Stimulated activated CD8-positive, alpha-beta memory T cell treated with anti-CD3 and anti-CD28 coated beads, Interleukin-2, amount 100 ng/mL, for 48 hours (primary cell): ENCODE data around the gene MCHR2.
"Not testable (repeated sequence)": the region's sequence is repeated elsewhere in the genome, so short reads cannot be mapped to it uniquely, and the experiment has no call there.

Experiments
- DNase-seq, 2 donors: peaks; one replicate each; pipeline ENCODE4 v3.0.0-alpha.2; 2020; ENCODE audit warnings: low read depth in 2 of 2

MCHR2 gene

GRCh38 chr6:99993533-99994251 is at the start of gene MCHR2:
Gene MCHR2 (minus strand): TSS chr6:99994223. CDS start chr6:99956147, 38,076 bp downstream.
- DNase-seq = no peak

GRCh38 chr6:100038546-100038945 is 44.5 kb upstream of the MCHR2 start:
- DNase-seq = not testable (repeated sequence)

- DNase-seq = no peak
These were observed 42.0 kb upstream of the MCHR2 start for GRCh38 chr6:100035873-100036653.

GRCh38 chr6:100023798-100024197 is 29.8 kb upstream of the MCHR2 start:
- DNase-seq = no peak

GRCh38 chr6:100022847-100023246 is 28.8 kb upstream of the MCHR2 start:
- no peak for DNase-seq

- DNase-seq = no peak
These were observed 14.8 kb upstream of the MCHR2 start for GRCh38 chr6:100008857-100009256.

GRCh38 chr6:100001915-100002388 is 7.9 kb upstream of the MCHR2 start:
- DNase-seq = no peak

- no peak for DNase-seq
These were observed 3.1 kb upstream of the MCHR2 start for GRCh38 chr6:99997141-99997540.

GRCh38 chr6:99995916-99996315 is 1.9 kb upstream of the MCHR2 start:
- DNase-seq = no peak

- no peak for DNase-seq
These were observed 884 bp downstream of the MCHR2 start for GRCh38 chr6:99993146-99993532.

- no peak for DNase-seq
These were observed 2.1 kb downstream of the MCHR2 start for GRCh38 chr6:99991955-99992354.

- no peak for DNase-seq
These were observed 13.3 kb downstream of the MCHR2 start for GRCh38 chr6:99980741-99981140.

GRCh38 chr6:99979953-99980352 is 14.1 kb downstream of the MCHR2 start:
- no peak for DNase-seq

GRCh38 chr6:99967052-99967451 is 27.0 kb downstream of the MCHR2 start:
- DNase-seq = no peak

- no peak for DNase-seq
These were observed 34.0 kb downstream of the MCHR2 start for GRCh38 chr6:99960027-99960426.

GRCh38 chr6:99951016-99951805 is 42.8 kb downstream of the MCHR2 start:
- no peak for DNase-seq

GRCh38 chr6:99946005-99946404 is 48.0 kb downstream of the MCHR2 start:
- DNase-seq = no peak

- no peak for DNase-seq
These were observed 50.2 kb downstream of the MCHR2 start for GRCh38 chr6:99943846-99944245.

- no peak for DNase-seq
These were observed 53.4 kb downstream of the MCHR2 start for GRCh38 chr6:99940582-99940981.

GRCh38 chr6:99933129-99933528 is 60.9 kb downstream of the MCHR2 start:
- no peak for DNase-seq

GRCh38 chr6:99912657-99913056 is 81.4 kb downstream of the MCHR2 start:
- no peak for DNase-seq
